ENCODE measurements around the gene BCOR. TPM values are rescaled to one million over a fixed set of nuclear protein-coding genes. Genes with fewer than 3 reads are reported as not detected.
A peak's percentile ranks its signal among the peaks of the same experiment; 100 is the strongest.

The BCOR gene
- total RNA-seq, 1 experiment from 2014 or later = 35.1 TPM

DNA sequence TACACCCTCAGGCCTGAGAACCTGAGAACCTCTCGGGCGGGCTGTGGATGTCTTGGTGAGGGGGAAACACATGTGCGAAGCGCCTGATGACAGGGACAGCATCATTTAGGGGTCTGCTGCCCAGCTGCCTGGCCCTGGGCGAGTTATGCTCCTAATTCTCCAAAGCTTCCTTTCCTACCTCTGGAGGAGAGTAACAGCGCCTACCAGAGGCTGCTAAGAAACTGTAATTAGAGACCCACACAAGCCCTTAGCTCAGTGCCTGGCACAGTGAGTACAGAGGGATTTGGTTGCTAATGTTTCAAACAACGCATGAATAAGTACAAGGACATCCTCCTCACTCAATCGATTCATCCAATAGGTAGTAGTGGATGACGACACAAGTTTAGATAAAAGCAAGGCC lies 40.4 kb downstream of the BCOR start:
- BruUV-seq (replicated peaks) = no TSS peak
- Histone ChIP-seq H3K27ac (ENCODE audit: low read depth, low read length) (no peak overlapping the region), H3K79me2 (ENCODE audit: insufficient read depth, low read length) (peaks cover 73% of the 10 kb centered on the region), H3K36me3 (ENCODE audit: control insufficient read depth in 1 of 2, insufficient read depth in 2 of 2, low read length in 2 of 2) (peaks cover 50 to 60% of the 10 kb centered on the region in 2 experiments), H3K4me3 (replicated peaks in 1 of 2; ENCODE audit: low read depth in 1 of 2, low read length in 2 of 2) (no peak overlapping the region), H3K9ac (ENCODE audit: low read length) (no peak overlapping the region), H3K9me3 (ENCODE audit: control insufficient read depth in 1 of 2, insufficient read depth in 1 of 2, low read depth in 1 of 2, low read length in 2 of 2) (no peaks in the 10 kb centered on the region), H4K20me1 (ENCODE audit: insufficient read depth) (no peaks in the 10 kb centered on the region; the same call in 1 of the 2 replicates), H3K4me1 (ENCODE audit: control insufficient read depth in 1 of 2, insufficient read depth in 2 of 2, low read length in 2 of 2) (no peaks in the 10 kb centered on the region), H3K27me3 (ENCODE audit: insufficient read depth, low read length) (no peaks in the 10 kb centered on the region), H3K4me2 (ENCODE audit: low read length) (no peak overlapping the region), H3K9me2 (ENCODE audit: insufficient read depth) (no peaks in the 10 kb centered on the region), H2AFZ (ENCODE audit: low read depth, low read length, poor library complexity, severe bottlenecking) (no peak overlapping the region)
- no peak for DNase-seq (ENCODE audit: low read depth, low spot score)
- ChIA-PET RAD21 (ENCODE audit: low non-redundant PET in 1 of 2, low total read pairs in 2 of 2, uncharacterized antibody in 2 of 2, unreplicated experiment in 2 of 2) (no interaction called here), CTCF (interaction anchor here (0.9 kb wide), 1 partner anchor 325 kb away, joined by 3 read pairs; no protein-coding TSS in a partner anchor), POLR2A (no interaction called here)
- peak; percentile 23; the same call in 1 of the 2 replicates for ATAC-seq
- intact Hi-C loops (cut with micrococcal nuclease) = loop anchor here (10.0 kb wide), 1 partner anchor 243 kb away; no protein-coding TSS in a partner anchor
- TF ChIP-seq RAD21 (IDR thresholded peaks at IDR 0.05; ENCODE audit: low read depth) = 0 out of 2 replicates have a peak, but pooled peaks have one; percentile 23
- TF ChIP-seq, protein P1, sequence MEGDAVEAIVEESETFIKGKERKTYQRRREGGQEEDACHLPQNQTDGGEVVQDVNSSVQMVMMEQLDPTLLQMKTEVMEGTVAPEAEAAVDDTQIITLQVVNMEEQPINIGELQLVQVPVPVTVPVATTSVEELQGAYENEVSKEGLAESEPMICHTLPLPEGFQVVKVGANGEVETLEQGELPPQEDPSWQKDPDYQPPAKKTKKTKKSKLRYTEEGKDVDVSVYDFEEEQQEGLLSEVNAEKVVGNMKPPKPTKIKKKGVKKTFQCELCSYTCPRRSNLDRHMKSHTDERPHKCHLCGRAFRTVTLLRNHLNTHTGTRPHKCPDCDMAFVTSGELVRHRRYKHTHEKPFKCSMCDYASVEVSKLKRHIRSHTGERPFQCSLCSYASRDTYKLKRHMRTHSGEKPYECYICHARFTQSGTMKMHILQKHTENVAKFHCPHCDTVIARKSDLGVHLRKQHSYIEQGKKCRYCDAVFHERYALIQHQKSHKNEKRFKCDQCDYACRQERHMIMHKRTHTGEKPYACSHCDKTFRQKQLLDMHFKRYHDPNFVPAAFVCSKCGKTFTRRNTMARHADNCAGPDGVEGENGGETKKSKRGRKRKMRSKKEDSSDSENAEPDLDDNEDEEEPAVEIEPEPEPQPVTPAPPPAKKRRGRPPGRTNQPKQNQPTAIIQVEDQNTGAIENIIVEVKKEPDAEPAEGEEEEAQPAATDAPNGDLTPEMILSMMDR (IDR thresholded peaks at IDR 0.05 in 2 of 3, conservative IDR thresholded peaks at IDR 0.05 in 1 of 3; ENCODE audit: borderline replicate concordance in 1 of 3, insufficient read depth in 1 of 3, low read depth in 2 of 3, low read length in 2 of 3) = peak in 2 of 3 experiments; percentile 16 to 42; a peak in 3 of 6 replicates
- TF ChIP-seq, protein P2, sequence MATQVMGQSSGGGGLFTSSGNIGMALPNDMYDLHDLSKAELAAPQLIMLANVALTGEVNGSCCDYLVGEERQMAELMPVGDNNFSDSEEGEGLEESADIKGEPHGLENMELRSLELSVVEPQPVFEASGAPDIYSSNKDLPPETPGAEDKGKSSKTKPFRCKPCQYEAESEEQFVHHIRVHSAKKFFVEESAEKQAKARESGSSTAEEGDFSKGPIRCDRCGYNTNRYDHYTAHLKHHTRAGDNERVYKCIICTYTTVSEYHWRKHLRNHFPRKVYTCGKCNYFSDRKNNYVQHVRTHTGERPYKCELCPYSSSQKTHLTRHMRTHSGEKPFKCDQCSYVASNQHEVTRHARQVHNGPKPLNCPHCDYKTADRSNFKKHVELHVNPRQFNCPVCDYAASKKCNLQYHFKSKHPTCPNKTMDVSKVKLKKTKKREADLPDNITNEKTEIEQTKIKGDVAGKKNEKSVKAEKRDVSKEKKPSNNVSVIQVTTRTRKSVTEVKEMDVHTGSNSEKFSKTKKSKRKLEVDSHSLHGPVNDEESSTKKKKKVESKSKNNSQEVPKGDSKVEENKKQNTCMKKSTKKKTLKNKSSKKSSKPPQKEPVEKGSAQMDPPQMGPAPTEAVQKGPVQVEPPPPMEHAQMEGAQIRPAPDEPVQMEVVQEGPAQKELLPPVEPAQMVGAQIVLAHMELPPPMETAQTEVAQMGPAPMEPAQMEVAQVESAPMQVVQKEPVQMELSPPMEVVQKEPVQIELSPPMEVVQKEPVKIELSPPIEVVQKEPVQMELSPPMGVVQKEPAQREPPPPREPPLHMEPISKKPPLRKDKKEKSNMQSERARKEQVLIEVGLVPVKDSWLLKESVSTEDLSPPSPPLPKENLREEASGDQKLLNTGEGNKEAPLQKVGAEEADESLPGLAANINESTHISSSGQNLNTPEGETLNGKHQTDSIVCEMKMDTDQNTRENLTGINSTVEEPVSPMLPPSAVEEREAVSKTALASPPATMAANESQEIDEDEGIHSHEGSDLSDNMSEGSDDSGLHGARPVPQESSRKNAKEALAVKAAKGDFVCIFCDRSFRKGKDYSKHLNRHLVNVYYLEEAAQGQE (IDR thresholded peaks at IDR 0.05; ENCODE audit: low read depth) = no peak
- TF ChIP-seq ELF1 (IDR thresholded peaks at IDR 0.05; ENCODE audit: borderline replicate concordance, low read depth) = no peak
